Measurements from ENCODE around the gene COG6.
A peak's percentile ranks its signal among the peaks of the same experiment; 100 is the strongest.

Gene COG6

GRCh38 chr13:39760521-39760920 is 105.1 kb downstream of the COG6 start:
- TF ChIP-seq, protein P1, sequence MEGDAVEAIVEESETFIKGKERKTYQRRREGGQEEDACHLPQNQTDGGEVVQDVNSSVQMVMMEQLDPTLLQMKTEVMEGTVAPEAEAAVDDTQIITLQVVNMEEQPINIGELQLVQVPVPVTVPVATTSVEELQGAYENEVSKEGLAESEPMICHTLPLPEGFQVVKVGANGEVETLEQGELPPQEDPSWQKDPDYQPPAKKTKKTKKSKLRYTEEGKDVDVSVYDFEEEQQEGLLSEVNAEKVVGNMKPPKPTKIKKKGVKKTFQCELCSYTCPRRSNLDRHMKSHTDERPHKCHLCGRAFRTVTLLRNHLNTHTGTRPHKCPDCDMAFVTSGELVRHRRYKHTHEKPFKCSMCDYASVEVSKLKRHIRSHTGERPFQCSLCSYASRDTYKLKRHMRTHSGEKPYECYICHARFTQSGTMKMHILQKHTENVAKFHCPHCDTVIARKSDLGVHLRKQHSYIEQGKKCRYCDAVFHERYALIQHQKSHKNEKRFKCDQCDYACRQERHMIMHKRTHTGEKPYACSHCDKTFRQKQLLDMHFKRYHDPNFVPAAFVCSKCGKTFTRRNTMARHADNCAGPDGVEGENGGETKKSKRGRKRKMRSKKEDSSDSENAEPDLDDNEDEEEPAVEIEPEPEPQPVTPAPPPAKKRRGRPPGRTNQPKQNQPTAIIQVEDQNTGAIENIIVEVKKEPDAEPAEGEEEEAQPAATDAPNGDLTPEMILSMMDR (IDR thresholded peaks at IDR 0.05; ENCODE audit: insufficient read depth, low read length, poor library complexity, severe bottlenecking) = no peak
- Histone ChIP-seq H3K36me3 (ENCODE audit: control insufficient read depth, insufficient read depth, low read length) (no peaks in the 10 kb centered on the region), H3K4me3 (replicated peaks; ENCODE audit: low read depth, low read length) (no peak overlapping the region), H3K27me3 (replicated peaks; ENCODE audit: control insufficient read depth, insufficient read depth, low read length) (no peaks in the 10 kb centered on the region)
- DNase-seq (ENCODE audit: extremely low read depth, insufficient read length) = no peak

DNA sequence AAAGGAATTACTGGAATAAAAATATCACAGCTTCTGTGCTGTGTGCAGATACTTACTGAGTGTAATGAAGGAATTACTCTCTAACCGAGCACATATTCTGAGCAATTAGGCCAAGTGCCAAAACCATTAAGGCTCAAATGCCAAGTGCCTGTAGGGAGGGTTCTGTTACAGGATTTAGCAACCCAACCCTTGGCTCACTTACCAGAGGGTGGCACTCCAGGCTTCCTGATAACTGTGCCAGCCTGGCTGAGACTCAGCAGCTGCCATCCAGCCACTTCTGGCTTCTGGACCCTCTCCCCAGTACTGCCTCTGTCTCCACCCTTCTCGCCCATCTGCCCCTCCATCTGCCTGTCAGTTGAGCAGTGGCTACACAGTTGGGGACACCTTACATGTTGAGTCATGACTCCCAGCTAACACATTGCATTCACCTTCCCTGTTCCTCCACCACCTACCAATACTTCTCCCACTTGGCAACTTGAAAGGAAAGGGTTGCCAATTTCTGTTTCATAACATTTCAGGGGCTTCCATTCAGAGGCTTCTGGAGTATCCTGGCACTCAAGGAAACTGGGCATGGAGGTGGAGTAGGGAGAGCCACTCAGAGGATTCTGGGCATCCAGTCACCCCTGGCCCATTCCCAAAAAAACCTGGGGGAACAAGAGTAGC is 110.5 kb downstream of the COG6 start:
- Histone ChIP-seq H3K4me3 (replicated peaks; ENCODE audit: low read depth, low read length) (no peak overlapping the region), H3K27me3 (replicated peaks; ENCODE audit: control insufficient read depth, insufficient read depth, low read length) (no peaks in the 10 kb centered on the region), H3K36me3 (ENCODE audit: control insufficient read depth, insufficient read depth, low read length) (no peaks in the 10 kb centered on the region)
- TF ChIP-seq, protein P1 (IDR thresholded peaks at IDR 0.05; ENCODE audit: insufficient read depth, low read length, poor library complexity, severe bottlenecking) = peak; percentile 23
- DNase-seq (ENCODE audit: extremely low read depth, insufficient read length) = no peak

- DNase-seq (ENCODE audit: extremely low read depth, insufficient read length) = no peak
- no peaks in the 10 kb centered on the region for H3K36me3 ChIP-seq (ENCODE audit: control insufficient read depth, insufficient read depth, low read length)
- TF ChIP-seq, protein P1 (IDR thresholded peaks at IDR 0.05; ENCODE audit: insufficient read depth, low read length, poor library complexity, severe bottlenecking) = no peak
These were observed 111.1 kb downstream of the COG6 start for GRCh38 chr13:39766464-39767158.

DNA sequence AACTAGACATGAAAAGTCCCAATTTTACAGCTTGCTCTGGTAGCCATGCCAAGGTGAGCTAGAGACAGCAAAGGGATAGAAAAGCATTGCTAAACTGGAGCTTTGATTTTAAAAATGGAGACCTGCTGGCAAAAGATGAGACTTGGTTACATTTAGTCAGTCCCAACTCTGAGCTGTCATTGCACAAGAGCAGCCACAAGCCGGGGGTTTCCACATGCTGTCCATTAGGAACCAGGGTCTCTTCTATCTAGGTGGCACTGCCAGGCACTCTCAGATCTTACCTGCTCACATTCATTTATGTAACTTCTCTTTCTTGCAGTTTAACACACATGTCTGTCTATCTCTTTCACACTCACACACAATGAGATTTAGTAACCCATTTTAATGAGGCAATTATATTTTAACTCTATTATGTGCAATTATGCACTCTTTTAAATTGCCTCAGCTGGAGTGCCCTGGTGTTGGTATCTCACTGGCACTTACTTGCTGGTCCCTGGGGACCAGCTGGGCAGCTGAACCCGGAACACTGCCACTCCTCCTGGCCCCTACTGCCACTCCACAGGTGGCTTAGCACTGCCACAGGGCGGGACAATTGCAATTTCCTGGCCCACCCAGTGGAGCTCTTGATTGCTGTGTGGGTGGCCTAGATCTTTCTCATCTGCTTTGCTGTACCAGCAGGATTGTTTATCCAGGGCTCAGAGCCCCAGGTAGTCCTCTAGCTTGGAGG is 112.5 kb downstream of the COG6 start:
- Histone ChIP-seq H3K36me3 (ENCODE audit: control insufficient read depth, insufficient read depth, low read length) (no peaks in the 10 kb centered on the region), H3K4me3 (replicated peaks; ENCODE audit: low read depth, low read length) (no peak overlapping the region), H3K27me3 (replicated peaks; ENCODE audit: control insufficient read depth, insufficient read depth, low read length) (no peaks in the 10 kb centered on the region)
- no peak for DNase-seq (ENCODE audit: extremely low read depth, insufficient read length)
- TF ChIP-seq, protein P1 (IDR thresholded peaks at IDR 0.05; ENCODE audit: insufficient read depth, low read length, poor library complexity, severe bottlenecking) = no peak

More at GRCh38 chr13:39766464-39767158, 111.1 kb downstream of the COG6 start:
- H3K27me3 ChIP-seq (replicated peaks; ENCODE audit: control insufficient read depth, insufficient read depth, low read length) = no peaks in the 10 kb centered on the region
- H3K4me3 ChIP-seq (replicated peaks; ENCODE audit: low read depth, low read length) = no peak overlapping the region

- no peak overlapping the region for H3K4me3 ChIP-seq (replicated peaks; ENCODE audit: low read depth, low read length)
- TF ChIP-seq, protein P1 (IDR thresholded peaks at IDR 0.05; ENCODE audit: insufficient read depth, low read length, poor library complexity, severe bottlenecking) = no peak
- DNase-seq (ENCODE audit: extremely low read depth, insufficient read length) = no peak
- no peaks in the 10 kb centered on the region for H3K36me3 ChIP-seq (ENCODE audit: control insufficient read depth, insufficient read depth, low read length)
- no peaks in the 10 kb centered on the region for H3K27me3 ChIP-seq (replicated peaks; ENCODE audit: control insufficient read depth, insufficient read depth, low read length)
These were observed 113.5 kb downstream of the COG6 start for GRCh38 chr13:39768962-39769361.
